Left ventricle myocardium superior (tissue), 1 donor: ENCODE measurements around the gene HEPACAM2. TPM values are rescaled to one million over a fixed set of nuclear protein-coding genes. Genes with fewer than 3 reads are reported as not detected.

ENCODE experiments used
- ATAC-seq: fragments of 200-7000 bp; cut with Tn5 transposase; one replicate; pipeline ENCODE4 v1.9.1; 2020; ENCODE audit warnings: mild to moderate bottlenecking, moderate library complexity
- DNase-seq: peaks from one replicate; pipeline ENCODE4 v3.0.0-alpha.2; 2020
- intact Hi-C: fragments of 100-400 bp; cut with micrococcal nuclease; formaldehyde crosslinking; loops from one replicate; pipeline ENCODE4 v1.11.0; 2022
- total RNA-seq: library from RNA; stranded (reverse); fragmentation: NEBNext Ultra II Directional; extraction: Animal tissue kit (Norgen Biotek cat#: 25700); gene quantifications from one replicate; pipeline ENCODE4 v1.2.1, GENCODE V29; 2021
- donor health status: DM: no; HTN: yes; CAD: no; lungs with severe emphysema.

Gene HEPACAM2
- total RNA-seq, 1 donor from 2014 or later: not detected

- ATAC-seq (no peak), DNase-seq (no peak)
- intact Hi-C loops: no loop called here
Measured at GRCh38 chr7:93205046-93205445, 21.2 kb downstream of the HEPACAM2 start.

- ATAC-seq (no peak), DNase-seq (no peak)
- intact Hi-C loops: no loop called here
Measured at GRCh38 chr7:93203496-93203895, 22.8 kb downstream of the HEPACAM2 start.

GRCh38 chr7:93202594-93203250, 23.5 kb downstream of the HEPACAM2 start:
- ATAC-seq: no peak
- intact Hi-C loops: no loop called here
- DNase-seq: no peak

- ATAC-seq (no peak), DNase-seq (no peak)
- intact Hi-C loops: no loop called here
Measured at GRCh38 chr7:93198472-93198871, 27.8 kb downstream of the HEPACAM2 start.

GRCh38 chr7:93196336-93196735, 29.9 kb downstream of the HEPACAM2 start:
- DNase-seq (no peak), ATAC-seq (no peak)
- intact Hi-C loops: no loop called here

GRCh38 chr7:93194386-93194785, 31.9 kb downstream of the HEPACAM2 start:
- ATAC-seq: no peak
- intact Hi-C loops: no loop called here
- DNase-seq: no peak

GRCh38 chr7:93188870-93189634, 37.2 kb downstream of the HEPACAM2 start:
- ATAC-seq (no peak), DNase-seq (no peak)
- intact Hi-C loops: no loop called here

GRCh38 chr7:93185303-93186027, 40.8 kb downstream of the HEPACAM2 start:
- no peak for ATAC-seq
- intact Hi-C loops: no loop called here
- no peak for DNase-seq

- intact Hi-C loops: no loop called here
- DNase-seq (no peak), ATAC-seq (no peak)
Measured at GRCh38 chr7:93179173-93179572, 47.1 kb downstream of the HEPACAM2 start.

- ATAC-seq: no peak
- no peak for DNase-seq
- intact Hi-C loops: no loop called here
Measured at GRCh38 chr7:93178213-93178612, 48.1 kb downstream of the HEPACAM2 start.

- intact Hi-C loops: no loop called here
Measured at GRCh38 chr7:93176992-93177580, 49.2 kb downstream of the HEPACAM2 start.

GRCh38 chr7:93175219-93175618, 51.0 kb downstream of the HEPACAM2 start:
- intact Hi-C loops: no loop called here

More at GRCh38 chr7:93176992-93177580, 49.2 kb downstream of the HEPACAM2 start:
- DNase-seq (no peak), ATAC-seq (no peak)

GRCh38 chr7:93172683-93173082, 53.6 kb downstream of the HEPACAM2 start:
- intact Hi-C loops: no loop called here
- no peak for ATAC-seq
- no peak for DNase-seq

More at GRCh38 chr7:93175219-93175618, 51.0 kb downstream of the HEPACAM2 start:
- DNase-seq: no peak
- ATAC-seq: no peak

- no peak for ATAC-seq
- intact Hi-C loops: no loop called here
- DNase-seq: no peak
Measured at GRCh38 chr7:93171606-93172226, 54.6 kb downstream of the HEPACAM2 start.

GRCh38 chr7:93165447-93165846, 60.8 kb downstream of the HEPACAM2 start:
- ATAC-seq: no peak
- DNase-seq: no peak
- intact Hi-C loops: no loop called here

GRCh38 chr7:93164766-93165165, 61.5 kb downstream of the HEPACAM2 start:
- no peak for ATAC-seq
- intact Hi-C loops: no loop called here
- DNase-seq: no peak

- intact Hi-C loops: no loop called here
- DNase-seq (no peak), ATAC-seq (no peak)
Measured at GRCh38 chr7:93161181-93161762, 65.0 kb downstream of the HEPACAM2 start.

- intact Hi-C loops: no loop called here
- ATAC-seq (no peak), DNase-seq (no peak)
Measured at GRCh38 chr7:93160410-93160809, 65.9 kb downstream of the HEPACAM2 start.

- intact Hi-C loops: no loop called here
- DNase-seq: no peak
Measured at GRCh38 chr7:93159490-93159889, 66.8 kb downstream of the HEPACAM2 start.

More at GRCh38 chr7:93159490-93159889, 66.8 kb downstream of the HEPACAM2 start:
- ATAC-seq: no peak
